ENCODE measurements around the gene CBR3.

Gene CBR3

DNA sequence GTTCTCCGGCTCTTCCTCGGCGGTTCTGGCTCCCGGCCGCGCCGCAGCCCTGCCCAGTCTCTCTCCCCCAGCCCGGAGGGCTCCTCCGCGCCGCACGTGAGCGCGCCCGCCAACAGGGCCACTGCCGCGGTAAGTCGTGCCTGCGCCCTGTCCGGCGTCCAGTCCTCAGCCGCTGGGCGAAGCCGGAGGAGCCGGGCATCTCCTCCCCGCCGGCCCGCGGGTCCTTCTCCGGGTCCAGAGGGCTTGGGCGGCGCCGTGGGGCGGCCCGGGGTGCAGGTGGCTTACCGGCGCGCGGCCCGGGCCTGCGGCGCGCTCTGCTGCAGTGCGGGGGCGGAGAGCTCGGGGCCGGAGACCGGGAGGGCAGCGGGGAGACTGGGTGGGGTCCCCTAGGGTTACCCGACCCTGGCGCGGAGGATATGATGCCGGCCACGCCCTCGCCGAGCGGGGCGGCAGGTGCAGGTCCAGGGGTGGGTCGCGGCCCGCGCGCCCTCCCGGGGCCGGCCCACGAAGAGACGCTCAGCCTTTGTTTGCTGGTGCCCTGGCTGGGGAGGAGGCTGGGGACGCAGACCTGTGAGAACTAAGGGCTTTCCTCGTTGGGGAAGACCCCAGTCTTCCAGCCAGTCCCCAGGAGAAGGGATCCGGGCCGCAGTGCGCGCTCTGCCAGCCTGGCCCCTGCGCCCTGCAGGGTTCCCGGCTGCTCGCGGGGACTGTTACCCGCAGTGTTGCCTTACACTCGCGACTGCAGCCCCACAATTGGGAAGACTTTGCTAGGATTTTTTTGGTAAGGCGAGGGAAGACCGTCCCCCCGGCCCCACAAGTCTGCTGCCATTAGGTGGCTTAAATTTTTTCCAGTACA, 22.2 kb downstream of the CBR3 start, which contains the start of gene DOP1B:
DOP1B (plus strand) TSS at position 10 of the 856 bp plus-strand sequence. CDS start 7,910 bp downstream, outside the sequence.
- DNase-seq = peak; percentile 27

GRCh38 chr21:36159356-36159921, 24.6 kb downstream of the CBR3 start:
- DNase-seq = no peak

GRCh38 chr21:36160850-36161178, 25.9 kb downstream of the CBR3 start:
- DNase-seq = no peak

GRCh38 chr21:36162631-36163030, 27.8 kb downstream of the CBR3 start:
- no peak for DNase-seq

GRCh38 chr21:36163750-36164741, 29.2 kb downstream of the CBR3 start:
- DNase-seq = no peak

- no peak for DNase-seq
Observed at GRCh38 chr21:36165356-36165755, 30.5 kb downstream of the CBR3 start.

GRCh38 chr21:36166705-36167104, 31.8 kb downstream of the CBR3 start:
- DNase-seq = no peak

DNA sequence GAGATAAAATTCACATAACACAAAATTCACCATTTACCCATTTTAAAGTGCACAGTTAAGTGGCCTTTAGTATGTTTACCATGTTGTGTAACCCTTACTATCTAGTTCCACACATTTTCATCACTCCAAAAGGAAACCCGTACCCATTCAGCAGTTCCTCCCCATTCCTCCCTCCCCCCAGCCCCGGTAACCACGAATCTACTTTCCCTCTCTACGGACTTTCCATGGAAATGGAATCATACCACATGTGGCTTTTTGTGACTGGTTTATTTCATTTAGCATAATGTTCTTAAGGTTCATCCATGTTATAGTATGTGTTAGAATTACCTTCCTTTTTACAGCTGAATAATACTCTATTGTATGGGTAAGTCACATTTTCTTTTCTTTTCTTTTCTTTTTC, 32.7 kb downstream of the CBR3 start:
- DNase-seq = no peak

- no peak for DNase-seq
Observed at GRCh38 chr21:36169470-36170128, 34.7 kb downstream of the CBR3 start.

DNA sequence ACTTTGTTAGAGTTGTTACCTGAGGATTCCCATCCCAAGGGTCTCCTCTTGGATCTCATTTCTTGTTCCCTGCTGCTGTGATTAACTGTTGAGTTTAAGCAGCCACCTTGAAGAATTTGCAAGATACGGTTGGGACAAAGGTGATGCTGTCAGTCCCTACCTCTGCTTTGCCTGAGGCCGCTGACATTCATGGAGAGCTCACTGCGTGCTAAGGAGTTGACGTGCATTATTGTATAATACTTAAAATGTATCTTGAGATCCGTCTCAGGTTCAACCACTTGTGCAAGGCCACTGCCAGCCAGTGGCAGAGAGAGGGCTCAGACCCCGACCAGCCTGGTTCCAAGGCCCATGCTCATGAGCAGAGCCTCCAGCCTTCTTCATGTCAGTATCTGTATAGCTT, 35.9 kb downstream of the CBR3 start:
- DNase-seq = no peak

GRCh38 chr21:36171336-36171735, 36.5 kb downstream of the CBR3 start:
- no peak for DNase-seq

- DNase-seq = no peak
Observed at GRCh38 chr21:36171741-36172331, 37.0 kb downstream of the CBR3 start.

- DNase-seq = no peak
Observed at GRCh38 chr21:36174780-36175179, 39.9 kb downstream of the CBR3 start.

DNA sequence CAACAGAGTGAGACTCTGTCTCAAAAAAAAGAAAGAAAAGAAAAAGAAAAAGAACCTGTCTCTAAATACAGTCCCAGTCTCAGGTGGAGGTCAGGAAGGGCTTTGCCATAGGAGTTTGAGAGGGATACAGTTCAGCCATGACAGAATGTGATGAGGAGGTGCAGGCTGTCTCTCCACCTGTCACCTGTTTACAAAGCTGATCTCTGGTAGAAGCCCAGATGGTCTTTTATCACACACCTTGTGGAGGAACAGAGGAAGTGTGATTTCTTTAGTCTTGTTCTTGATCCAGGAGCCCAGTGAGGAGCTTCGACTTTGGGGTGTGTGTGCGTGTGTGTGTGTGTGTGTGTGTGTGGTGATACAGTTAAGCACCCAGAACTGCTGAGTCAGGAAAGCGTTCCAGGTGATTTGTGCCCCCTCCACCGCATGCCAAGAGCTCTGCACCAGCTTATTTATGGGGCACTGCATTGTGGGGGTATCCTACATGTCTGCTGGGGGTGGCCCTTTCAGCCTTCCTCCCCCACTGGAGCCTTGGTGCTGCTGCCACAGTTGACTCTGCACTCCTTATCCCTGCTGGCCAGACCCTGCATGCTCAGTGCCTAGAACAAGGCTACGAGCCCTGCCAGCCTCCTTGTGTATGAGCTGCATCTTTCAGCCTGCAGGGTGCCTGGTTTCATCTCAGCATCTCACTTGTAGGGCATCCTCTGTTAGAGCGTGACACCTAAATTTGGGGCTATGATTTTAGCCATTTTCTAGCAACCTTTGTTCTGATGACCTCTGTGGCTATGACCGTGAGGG, 41.1 kb downstream of the CBR3 start:
- no peak for DNase-seq

GRCh38 chr21:36178349-36178748, 43.5 kb downstream of the CBR3 start:
- DNase-seq = no peak

GRCh38 chr21:36179145-36179544, 44.3 kb downstream of the CBR3 start:
- no peak for DNase-seq

- DNase-seq = no peak
Observed at GRCh38 chr21:36180963-36181362, 46.1 kb downstream of the CBR3 start.

DNA sequence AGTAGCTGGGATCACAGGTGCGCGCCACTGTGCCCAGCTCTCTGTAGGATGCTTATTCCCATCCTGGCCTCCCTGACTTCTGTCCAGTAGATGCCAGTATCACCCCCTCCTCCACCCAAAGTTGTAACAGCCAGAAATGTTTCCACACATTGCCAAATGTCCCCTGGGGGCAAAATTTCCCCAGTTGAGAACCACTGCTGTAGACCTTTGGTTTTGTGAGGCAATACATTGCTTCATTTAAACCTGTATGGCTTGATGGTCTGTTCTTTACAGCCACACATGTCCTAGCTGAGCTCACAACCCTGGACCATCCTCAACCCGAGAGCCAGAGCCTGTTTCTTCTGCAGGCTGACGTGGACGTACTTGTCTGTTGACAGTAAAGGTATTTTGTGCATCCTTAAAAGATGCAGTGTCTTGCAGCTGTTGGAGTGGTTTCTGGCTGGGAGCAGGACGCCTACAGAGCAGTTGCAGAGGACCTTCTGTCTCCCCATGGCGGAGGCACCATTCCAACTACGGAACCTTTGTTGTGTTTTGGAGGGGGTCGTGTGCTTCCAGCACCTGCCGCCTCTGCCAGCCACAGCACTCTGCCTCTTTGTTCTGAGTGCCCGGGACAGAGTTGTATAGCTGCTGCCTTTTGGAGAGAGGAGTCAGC, 48.4 kb downstream of the CBR3 start:
- no peak for DNase-seq

DNA sequence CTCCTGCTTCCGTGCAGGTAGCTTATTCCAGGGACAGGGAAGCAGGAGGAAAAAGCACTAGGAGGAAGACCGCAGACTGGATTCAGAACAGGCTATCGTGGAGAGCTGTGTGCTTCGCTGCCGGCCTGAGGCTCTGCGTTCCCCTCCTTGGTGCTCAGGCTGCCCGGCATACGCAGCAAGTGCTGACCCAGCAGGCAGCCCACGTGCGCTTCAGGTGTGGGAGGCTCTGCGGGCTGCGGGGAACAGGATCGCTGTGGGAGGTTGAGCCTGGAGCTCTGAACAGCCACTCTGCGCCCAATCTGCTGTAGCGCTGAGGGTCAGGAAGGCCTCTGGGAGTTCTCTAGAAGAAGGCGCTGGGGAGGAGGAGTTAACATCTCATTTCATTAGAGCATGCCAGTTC, 49.7 kb downstream of the CBR3 start:
- DNase-seq = no peak

DNA sequence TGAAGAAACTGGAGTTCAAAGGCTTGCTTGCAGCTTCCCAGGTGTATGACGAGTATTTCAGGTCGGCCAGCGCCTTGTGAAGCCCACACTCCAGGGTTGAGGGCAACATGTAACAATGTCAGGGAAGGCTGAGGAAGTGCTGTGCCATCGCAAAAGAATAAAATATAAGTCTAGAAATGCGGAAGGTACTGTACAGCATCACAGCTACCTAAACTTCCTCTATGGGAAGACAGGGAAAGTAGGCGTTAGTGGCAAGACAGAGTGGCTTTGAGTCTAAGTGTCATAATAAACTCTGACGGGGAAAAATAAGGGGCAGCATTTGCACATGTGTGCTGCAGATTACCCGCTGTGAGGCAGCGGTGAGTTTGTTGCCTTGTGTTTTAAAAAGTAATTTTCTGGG, 50.6 kb downstream of the CBR3 start:
- DNase-seq = no peak

DNA sequence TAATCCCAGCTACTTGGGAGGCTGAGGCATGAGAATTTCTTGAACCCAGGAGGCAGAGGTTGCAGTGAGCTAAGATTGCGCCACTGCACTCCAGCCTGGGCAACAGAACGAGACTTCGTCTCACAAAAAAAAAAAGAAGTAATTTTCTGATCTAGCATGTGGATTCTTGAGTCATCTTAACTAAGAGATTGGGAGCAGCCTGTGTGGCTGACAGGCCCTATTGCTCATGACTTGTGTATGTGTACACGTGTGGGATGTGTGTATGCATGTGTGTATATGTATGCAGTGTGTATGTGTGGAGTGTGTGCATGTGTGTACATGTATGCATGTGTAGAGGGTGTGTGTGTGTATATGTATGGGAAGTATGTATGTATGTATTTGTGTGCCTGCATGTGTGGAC, 51.2 kb downstream of the CBR3 start:
- DNase-seq = no peak
